Hepatic stellate cell (primary cell): ENCODE measurements around the gene TBRG1.

Source experiments
- DNase-seq: peaks from one replicate; pipeline ENCODE4 v3.0.0; 2011; ENCODE audit warnings: low spot score

TBRG1 gene

DNA sequence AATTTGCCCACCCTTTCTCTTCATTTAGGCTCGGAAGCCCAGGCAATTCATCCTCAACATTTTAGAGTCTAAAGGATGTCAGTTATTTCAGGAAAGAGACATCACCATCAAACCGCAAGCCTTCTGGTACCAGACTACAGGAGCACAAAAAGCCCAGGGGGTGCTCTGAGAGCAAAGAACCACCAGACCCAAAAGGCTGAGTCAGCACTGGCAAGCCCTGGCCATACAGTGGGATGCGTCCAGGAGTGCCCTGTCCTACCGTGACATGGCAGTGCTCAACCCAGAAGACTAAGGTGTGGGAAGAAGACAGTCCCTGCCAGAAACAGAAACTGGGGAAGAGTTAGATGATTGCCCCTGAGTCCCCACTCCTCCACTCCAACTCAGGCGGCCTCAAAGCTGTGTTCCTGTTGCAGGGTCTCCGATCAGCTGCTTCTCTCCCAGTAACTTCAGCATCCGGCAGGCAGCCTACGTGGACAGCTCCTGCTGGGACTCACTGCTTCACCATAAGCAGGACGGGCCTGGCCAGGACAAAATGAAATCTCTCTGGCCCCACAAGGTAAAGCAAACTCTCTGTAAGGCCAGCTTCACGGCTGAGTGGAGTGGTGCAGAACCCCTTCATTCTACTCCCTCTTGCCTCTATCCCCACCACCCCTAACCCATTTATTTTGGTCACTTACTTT is 10.0 kb upstream of the TBRG1 start:
- no peak for DNase-seq

DNA sequence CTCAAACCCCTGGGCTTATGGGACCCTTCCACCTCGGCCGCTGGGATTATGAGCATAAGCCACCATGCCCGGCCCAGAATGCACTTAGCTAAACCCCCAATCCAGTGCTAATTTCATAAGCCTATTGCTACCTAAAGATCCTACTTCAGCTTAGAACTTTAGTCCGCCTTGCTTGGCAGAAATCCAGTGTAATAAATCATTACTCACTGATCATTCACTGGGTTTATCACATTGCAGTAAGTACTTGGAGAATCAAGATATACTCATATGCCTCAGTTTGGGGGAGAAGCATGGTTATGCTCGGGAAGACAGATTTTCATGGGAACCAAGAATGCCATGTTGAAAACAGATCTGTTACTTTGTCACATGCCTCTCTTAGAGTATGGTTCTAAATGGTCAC is 3.8 kb upstream of the TBRG1 start:
- DNase-seq: no peak

DNA sequence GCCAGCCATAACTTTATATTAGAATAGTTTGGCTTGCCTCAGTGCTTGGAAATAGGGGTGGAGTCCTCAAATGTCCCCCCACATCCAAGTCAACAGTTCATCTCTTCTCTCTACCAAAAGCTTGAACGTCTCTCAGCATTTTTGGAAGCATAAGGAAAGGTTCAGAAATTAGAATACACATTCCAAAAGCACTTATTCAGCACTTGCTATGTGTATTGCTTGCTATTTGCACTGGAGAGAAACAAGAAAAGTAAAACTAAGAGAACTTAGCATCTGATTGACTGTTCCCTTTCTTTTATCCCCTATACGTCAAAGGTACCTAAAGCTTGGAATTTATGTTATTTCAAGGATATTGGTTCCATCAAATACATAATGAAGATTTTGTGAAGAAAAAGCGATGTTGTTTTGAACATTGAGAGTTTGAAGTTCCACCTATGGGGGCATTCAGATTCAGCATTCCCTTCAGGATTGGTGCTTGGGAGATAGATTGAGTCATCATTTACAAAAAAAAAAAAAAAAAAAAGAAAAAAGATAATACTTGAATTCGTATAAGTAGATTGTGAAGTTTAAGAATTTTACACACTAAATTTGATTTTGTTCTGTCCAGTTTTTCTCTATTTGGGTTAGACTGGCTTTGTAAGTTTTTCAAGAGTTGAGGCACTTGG is 1.3 kb downstream of the TBRG1 start:
- DNase-seq: peak; percentile 63

DNA sequence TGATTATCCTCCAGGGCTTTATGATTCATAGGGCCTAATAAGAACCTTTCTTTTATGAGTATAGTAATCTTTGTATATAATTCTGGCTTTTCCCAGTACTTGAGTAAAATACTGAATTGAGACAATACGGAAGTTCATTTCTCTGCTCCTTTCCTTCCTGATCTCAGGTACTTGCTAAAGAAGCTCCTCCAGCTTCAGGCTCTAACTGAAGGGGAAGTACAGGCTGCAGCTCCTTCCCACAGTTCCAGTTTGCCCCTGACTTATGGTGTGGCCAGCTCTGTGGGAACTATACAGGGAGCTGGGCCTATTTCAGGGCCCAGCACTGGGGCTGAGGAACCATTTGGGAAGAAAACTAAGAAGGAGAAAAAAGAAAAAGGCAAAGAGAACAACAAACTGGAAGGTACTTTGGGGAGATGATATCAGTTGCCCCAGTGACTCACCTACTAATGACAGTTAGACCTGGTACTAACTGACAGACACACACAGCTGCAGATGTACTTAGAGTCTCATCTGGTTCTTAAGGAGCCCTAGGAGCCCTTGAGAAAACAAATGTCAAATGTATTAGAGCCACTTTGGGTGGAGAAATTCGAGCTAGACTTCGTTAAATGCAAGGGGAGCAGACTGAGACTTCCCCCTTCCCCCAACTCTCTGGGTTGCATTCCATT is 3.0 kb downstream of the TBRG1 start:
- no peak for DNase-seq

DNA sequence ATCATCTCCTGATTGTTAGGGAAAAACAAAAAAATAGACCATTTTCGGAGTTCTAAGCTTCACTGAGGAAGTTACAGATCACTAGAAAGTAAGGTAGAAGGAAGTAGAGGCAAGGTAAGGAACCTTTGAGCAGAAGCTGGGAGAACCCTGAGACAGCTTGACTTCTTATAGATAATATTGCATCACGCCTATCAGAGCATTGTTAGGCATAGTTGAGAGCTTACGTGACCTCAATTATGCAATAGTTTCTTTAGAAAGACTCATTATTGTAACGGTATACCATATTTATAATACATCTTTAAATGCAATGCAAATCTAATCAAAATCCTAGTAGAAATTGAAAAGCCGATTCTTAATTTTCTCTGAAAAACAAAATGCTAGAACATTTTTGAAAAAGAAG is 4.9 kb downstream of the TBRG1 start:
- DNase-seq: no peak

DNA sequence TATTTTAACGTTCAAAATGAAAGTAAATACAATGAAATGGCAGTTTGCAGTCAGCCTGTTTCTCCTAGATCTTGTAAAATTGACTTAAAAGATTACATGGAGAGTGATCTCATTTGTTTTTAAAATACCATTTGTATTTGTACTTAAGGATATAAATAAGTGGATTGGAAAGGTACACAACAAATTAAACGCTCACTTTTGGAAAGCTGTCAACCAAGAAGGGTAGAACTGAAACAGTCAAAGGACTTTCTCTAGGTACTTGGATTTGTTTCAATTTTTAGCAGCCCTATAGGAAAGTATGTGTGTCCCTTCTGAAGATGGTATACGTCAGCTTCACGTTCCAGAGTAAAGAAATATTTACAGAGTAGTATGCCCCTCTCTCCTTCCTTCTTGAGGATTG is 7.3 kb downstream of the TBRG1 start:
- no peak for DNase-seq

DNA sequence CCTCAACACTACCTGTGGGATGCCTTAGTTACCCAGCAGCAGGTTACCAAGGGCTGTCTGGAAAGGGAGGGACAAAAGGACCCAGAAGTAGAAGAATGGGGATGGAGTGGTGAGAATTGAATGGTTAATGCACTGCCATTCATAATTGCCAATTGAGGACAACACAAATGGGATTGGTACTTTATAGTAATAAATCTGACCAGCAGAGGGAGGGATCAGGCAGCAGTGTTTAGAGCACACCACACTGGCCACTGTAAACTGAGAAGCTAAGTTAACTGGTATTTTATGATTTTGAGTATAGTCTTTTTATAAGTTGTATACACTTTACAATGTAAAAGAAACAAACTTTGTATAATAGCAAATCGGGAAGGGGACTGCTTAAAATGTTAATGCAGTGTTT is 10.7 kb downstream of the TBRG1 start:
- DNase-seq: peak; percentile 21

DNA sequence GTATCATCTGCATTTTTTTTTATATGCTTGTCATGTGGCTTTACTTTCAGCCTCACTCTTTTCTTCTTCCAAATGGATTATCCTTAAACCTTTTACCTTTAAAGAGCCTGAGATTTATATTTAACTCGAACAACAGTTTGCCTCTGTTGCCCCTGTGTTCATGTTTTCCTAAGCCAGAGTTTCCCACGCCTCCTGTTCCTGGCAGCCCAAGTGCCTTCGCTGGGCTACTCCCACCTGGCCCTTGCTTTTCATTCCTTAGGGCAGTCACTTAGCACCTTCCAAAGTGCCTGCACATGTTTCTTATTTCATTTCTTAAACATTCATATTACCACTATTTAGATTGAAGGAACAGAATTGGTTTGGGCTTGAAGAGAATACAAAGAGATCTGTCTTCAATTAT is 13.3 kb downstream of the TBRG1 start:
- no peak for DNase-seq

DNA sequence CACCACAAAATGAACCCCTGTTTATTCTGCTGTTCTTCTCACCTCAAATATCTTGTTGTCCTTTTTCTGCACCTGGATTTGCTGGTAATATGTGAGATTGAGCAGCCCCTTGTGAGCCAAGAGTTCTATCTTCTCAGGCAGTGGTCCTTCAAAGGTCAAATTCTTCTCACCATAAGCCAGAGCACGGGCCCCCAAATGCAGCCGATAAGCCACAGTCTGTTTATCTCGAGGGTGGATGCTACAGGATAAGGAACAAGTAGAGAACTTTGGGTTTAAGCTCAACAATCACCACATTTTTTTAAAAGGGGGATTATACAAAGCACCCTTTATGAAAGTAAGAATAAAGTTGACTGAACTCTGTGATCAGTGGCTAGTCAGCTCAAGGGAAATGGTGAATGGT is 15.8 kb downstream of the TBRG1 start:
- DNase-seq: no peak

DNA sequence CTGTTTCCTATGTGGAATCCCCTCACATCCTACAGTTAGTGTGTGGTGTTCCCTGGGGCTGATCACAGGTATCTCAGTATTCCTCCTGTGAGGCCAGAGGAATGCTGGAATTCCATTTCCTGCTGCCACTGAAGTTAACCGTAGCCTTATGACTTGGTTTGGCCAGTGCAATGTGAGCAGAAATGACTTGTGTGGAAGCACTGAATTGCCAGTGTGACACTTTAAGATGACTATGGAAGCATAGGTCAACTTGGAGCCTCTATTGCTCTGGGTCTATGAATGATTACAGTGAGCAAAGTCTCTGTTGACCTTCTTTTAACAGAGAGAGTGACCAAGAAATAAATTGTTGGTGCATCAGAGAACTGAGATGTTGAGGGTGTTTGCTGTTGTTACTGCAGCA is 16.5 kb downstream of the TBRG1 start:
- no peak for DNase-seq

DNA sequence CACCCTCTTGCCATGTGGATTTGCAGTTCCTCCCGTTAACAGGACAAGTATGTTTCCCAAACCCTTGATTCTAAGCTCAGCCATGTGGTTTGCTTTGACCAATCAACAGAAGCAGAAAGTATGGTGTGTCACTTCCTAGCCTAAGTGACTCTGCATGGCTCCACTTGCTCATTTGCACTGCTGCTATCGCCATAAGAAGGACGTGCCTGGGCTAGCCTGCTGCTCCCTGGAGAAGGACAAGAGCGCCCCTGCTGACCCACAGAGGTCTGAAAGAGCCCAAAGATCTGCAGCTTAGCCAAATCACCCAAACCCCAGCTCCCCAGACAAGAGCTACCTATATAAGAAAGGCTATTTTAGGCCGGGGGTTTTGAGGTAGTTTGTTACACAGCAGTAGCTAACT is 18.0 kb downstream of the TBRG1 start:
- no peak for DNase-seq

DNA sequence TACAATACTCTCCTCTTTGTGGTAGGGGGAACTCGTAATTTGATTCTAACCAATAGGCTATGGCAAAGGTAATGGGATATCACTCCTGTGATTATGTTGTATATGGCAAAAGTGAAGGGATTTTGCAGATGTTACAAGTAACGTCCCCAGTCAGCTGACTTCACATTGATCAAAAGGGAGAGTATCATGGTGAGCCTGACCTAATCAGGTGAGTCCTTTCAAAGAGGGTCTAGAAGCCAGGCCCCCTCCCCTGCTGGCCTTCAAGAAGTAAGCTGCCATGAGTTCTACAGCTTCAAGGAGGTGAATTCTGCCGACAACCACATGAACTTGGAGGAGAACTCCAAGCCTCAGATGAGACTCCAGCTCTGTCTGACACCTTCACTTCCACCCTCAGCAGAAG is 20.0 kb downstream of the TBRG1 start:
- DNase-seq: no peak

DNA sequence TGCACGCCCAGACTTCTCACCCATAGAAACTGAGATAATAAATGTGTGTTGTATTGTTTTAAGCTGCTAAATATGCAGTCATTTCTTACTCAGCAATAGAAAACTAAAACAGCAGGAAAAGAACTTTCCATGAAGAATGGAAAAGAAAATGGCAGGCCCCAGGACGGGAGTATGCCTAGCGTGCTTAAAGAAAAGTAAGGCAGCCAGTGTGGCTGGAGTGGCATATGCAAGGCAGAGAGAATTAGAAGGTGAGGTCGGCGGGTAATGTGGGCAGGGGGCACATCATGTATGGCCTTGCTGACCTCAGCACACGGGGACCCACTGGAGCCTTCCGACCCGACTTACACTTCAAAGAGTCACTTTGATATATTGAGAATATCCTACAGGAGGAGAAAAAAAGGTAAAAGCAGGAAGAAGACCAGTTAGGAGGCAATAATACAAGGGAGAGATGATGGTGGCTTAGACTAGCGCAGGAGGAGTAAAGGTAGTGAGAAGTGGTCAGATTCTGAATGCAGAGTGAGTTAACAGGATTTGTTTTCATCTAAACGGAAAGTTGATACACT is 20.5 kb downstream of the TBRG1 start:
- no peak for DNase-seq

DNA sequence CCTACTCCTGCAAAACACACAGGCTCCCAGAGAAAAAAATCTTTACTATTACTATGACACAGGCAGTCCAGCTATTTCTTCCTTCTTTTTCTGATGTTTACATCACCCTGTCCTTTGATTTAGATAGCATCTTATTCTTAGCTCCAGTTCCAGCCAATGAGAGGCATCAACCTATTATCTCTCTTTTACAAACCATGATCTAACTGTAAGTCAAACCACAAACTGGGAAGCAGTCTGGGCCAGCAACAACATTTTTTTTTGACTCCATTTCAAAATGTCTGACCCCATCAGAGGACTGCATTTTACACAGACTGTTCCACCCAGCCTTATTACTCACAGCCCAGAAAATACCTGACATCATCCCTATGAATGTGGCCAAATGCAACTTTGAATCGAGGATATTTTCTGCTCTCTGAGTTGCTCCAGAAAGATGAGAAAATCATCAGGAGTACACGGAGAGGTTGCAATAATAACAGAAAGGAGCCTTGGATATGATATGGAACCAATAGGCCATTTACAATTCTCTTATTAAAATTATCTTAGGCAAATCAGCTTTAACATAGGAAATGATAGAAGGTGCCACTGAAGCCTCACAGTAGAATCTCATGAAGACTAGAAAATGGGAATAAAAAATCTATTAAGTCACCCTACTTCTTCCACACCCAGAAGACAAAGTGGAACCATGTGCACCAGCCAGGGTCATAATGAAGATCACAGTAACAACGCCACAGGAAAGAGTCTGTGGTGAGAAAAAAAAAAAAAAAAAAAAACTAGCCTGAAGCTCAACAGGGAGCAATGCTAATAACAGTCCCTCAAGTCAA is 21.2 kb downstream of the TBRG1 start:
- DNase-seq: peak; percentile 66

DNA sequence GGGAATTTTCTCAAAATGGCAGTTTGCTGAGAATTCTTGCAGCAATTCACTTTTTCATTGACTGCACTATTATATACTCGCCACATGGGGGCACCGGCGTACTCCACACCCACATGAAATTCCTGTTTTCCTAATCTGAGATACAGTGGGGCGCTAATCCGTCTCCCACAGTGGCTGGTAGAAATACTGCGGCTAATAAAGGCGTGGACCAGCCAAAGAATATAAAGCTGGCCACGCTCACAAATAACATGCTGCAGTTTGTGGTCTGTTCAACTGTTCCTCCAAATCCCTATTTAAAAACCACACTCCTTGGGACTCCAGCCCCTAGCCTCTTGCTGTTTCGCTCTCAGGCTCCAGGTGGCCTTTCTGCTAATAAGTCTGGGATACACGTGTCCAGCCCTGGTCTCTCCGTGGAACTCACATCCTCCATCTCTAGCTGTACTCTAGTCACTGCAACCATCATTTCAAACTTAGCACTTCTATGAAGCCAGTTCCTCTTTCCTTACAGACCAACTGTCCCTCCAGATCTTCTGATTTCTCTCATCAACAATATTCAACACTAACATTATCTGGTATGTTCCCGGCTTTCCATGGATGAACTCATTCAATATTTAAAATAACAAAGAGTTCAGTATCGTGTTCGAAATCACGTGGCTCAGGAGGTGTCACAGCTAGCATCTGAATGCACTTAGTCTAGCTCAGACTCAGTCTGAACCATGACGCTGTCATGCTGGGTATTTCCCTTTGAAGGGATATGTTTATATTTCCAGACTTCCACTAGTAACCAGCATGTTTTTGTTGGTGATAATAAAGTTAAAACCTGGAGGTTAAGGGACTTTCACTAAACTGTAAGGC is 22.0 kb downstream of the TBRG1 start:
- DNase-seq: peak; percentile 51

DNA sequence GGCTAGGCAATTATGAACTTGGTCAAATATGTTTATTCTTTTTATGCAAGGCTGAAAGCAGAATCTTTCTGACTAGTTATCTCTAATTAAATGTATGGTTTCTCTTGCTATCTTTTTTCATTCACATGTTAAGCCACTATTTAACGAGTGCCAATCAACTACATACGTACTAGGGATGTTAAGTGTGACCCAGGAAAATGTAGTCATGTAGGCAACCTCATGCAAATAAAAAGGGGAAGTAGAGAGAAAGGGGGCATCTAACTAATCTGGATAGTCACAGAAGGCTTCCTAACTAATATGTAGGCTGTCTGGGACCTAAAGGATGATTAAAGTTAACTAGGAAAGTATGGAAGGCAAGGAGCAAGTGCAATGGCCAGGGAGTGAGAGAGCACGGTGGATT is 23.5 kb downstream of the TBRG1 start:
- no peak for DNase-seq

DNA sequence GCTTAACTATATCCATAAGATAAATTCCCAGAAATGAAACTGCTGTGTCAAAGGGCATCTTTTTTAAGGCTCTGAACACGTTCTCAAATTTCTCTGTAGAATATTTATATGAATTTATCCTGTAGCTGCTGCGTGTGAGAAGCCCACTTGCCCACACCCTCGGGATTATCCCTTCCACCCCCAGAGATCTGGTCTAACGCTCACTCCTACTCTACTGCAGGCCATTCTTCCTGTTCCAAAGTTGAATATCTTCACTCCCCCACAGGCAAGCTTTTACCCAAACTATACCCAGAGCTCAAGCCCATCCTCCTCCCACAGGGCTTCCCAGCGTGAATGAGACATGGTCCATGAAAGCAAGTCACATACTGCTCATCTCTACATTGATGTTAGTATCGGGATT is 25.9 kb downstream of the TBRG1 start:
- DNase-seq: no peak

DNA sequence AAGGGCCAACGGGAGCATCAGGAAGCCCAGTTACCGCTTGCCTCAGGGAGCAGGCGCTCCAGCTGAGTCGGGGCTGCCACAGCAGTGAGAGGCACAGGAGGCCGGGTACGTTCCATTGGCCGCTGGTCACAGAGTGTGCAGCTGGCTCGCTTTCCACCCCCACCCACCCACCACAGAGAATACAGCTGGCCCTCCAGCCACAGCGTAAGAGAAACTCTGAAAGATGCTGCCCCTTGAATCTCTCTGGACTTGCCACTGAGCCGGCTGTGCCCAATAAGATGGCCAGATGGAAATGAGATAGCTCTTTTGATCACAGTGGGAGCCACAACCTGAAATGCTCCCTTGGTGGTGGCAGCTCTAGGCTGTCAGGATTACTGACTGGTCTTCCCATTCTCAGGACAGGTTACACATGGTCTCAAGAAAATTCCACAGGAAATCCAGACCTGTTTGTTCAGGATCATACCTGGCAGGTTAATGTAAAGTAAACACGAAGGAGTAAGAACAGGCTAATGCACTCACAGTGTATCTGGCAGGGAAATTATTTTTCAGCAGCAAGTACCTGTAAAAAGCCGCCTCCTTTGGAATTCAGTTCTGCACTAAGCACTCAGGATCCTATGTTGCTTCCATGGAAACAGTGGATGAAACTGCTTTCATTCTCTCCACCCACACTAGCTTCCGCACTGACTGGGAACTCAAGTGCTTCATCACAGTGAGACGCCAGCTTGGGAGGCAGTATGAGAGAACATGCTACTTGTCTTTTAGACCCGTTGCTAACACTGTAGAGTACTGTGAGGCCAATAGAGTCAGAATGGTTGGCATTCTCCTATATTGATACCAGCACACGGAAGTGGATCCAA is 34.3 kb downstream of the TBRG1 start:
- DNase-seq: no peak

DNA sequence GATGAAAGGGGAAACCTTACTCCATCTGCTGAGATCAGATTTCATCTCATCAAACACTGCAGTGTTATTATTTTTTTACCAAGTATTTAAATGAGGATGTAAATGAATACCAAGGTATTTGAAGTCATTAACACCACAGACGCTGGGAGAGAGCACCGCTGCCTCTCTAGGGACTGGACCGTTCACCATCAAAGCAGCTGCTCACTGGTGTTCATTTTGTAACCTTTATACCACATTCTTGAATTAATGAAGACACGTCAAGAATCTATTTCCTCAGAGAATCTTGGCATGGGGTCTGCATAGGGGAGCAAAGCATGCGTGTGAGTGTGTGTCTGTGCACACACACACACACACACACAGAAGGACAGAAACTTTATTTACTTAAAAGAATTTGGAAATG is 35.2 kb downstream of the TBRG1 start:
- no peak for DNase-seq

DNA sequence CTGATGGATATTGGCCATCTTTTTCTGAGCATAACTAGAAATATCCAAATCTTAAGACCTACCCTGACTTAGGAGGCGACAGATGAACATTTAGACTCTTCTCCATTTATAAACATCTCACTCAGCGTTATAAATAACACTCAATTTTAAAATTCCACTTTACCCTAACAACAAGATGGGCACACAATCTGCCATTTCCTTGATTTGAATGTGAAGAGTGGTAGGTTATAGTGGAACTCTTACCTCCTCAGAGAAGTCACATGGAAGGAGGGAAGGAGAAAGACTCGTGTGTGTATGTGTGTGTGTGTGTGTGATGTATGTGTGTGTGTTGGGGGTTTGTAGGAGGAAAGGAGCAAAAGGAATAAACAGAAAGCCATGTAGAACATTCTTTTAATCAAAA is 35.8 kb downstream of the TBRG1 start:
- DNase-seq: no peak

DNA sequence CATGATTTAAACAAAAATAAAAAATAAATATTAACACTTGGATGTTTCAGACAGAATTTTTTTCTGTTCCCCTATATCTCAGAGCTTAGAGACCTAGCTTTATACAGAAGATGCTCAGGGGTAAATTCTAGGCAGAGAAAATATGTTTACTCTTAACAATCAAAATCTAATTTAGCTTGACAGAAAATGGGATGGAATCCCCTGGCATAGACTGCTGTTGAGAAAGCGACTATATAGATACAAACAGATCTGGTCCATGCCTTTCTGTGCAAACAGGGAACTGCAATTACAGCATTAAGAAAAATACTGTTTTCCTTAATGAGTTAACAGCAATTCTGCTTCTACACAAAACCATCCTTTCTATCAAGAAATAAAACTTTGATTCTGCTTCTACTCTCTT is 36.3 kb downstream of the TBRG1 start:
- DNase-seq: no peak
